ENCODE measurements around the gene RBBP8NL. TPM values are rescaled to one million over a fixed set of nuclear protein-coding genes. Genes with fewer than 3 reads are reported as not detected.

RBBP8NL gene
- polyA plus RNA-seq, 3 donors, result not detected

- Histone ChIP-seq H3K36me3 (replicated peaks in 1 of 2; ENCODE audit: control insufficient read depth in 1 of 2, insufficient read depth in 2 of 2, low read length in 2 of 2) (peaks cover 24 to 51% of the 10 kb centered on the region in 2 donors), H3K27ac (ENCODE audit: low read depth in 1 of 2, low read length in 2 of 2) (no peak overlapping the region), H3K4me1 (ENCODE audit: control insufficient read depth in 1 of 2, insufficient read depth in 2 of 2, low read length in 2 of 2) (peaks cover 19 to 25% of the 10 kb centered on the region in 2 donors), H3K9ac (ENCODE audit: insufficient read depth, low read length, poor library complexity, severe bottlenecking) (no peak overlapping the region), H4K20me1 (ENCODE audit: insufficient read depth, low read length) (peaks cover 29% of the 10 kb centered on the region), H3K79me2 (ENCODE audit: insufficient read depth, low read length) (peaks cover 46% of the 10 kb centered on the region), H3K27me3 (ENCODE audit: control insufficient read depth in 2 of 2, insufficient read depth in 2 of 2, low read length in 2 of 2) (no peaks in the 10 kb centered on the region), H3K4me2 (replicated peaks; ENCODE audit: extremely low read depth, low read length, poor library complexity, severe bottlenecking) (no peak overlapping the region), H3K9me3 (replicated peaks in 1 of 2; ENCODE audit: control insufficient read depth in 1 of 2, insufficient read depth in 1 of 2, low read length in 2 of 2) (no peaks in the 10 kb centered on the region), H3K4me3 (replicated peaks in 1 of 3; ENCODE audit: low read depth in 2 of 3, low read length in 3 of 3) (no peak overlapping the region), H2AFZ (ENCODE audit: insufficient read depth, low read depth, low read length, poor library complexity, severe bottlenecking) (no peak overlapping the region)
- WGBS (ENCODE audit: insufficient coverage), result 88% methylated on average over 7 of the region's 11 CpGs
- intact Hi-C loops (cut with micrococcal nuclease), result loop anchor here (5.0 to 10.0 kb wide), 4 partner anchors 87 to 416 kb away; partner anchors contain the start of genes ADRM1 (in 1 of the 2), OGFR (in 1 of the 2), PSMA7 (in 1 of the 2) and SS18L1 (in 1 of the 2)
- no peak for DNase-seq
- peaks cover 26% of the 10 kb centered on the region for H3K4me1 Mint-ChIP-seq
- H3K9me3 Mint-ChIP-seq, result peaks cover 0 to 1% (median 0%) of the 10 kb centered on the region in 7 donors
- no peak for TF ChIP-seq CTCF (IDR thresholded peaks at IDR 0.05)
- peak overlapping the region in 2 of 7 donors; percentile 62 to 79 for H3K27ac Mint-ChIP-seq
- peaks cover 39 to 59% of the 10 kb centered on the region in 2 donors for H3K36me3 Mint-ChIP-seq
- no peaks in the 10 kb centered on the region for H3K27me3 Mint-ChIP-seq (ENCODE audit: low read depth in 3 of 3)
- H3K4me3 Mint-ChIP-seq, result no peak overlapping the region
Observed at GRCh38 chr20:62388839-62389600, 38.3 kb downstream of the RBBP8NL start.

DNA sequence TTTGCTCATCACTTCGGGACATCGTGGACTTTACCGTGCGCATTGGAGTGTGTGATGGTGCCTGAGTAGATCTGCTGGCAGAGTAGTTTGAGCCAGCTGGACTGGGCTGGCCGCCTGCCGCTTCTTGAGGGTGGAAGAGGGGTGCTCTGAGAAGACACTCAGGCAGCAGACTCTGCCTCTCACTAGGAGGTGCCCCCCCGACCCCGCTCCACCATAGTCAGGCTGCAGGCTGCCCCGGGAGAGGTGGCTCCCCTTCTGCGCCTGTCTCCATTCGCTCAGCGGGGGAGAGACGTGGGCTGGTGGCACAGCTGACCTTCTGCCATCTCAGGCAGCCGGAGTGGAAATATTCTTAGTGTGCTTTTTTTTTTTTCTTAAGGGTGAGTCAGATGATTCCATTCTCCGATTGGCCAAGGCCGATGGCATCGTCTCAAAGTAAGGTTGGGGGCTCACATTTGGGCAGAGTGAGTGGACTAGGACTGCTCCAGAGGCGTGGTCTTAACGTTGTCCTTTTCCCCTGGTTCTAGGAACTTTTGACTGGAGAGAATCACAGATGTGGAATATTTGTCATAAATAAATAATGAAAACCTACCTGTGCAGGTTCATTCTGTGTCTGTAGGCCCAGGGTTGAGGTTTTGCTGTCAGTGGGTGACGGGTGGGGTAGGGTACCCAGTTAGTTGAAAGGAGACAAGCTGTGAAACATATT is 39.3 kb downstream of the RBBP8NL start:
- Histone ChIP-seq H3K4me3 (replicated peaks in 1 of 3; ENCODE audit: low read depth in 2 of 3, low read length in 3 of 3) (peak overlapping the region in 1 of 3 experiments; percentile 96), H3K9me3 (replicated peaks in 1 of 2; ENCODE audit: control insufficient read depth in 1 of 2, insufficient read depth in 1 of 2, low read length in 2 of 2) (no peaks in the 10 kb centered on the region), H3K36me3 (replicated peaks in 1 of 2; ENCODE audit: control insufficient read depth in 1 of 2, insufficient read depth in 2 of 2, low read length in 2 of 2) (peaks cover 24 to 44% of the 10 kb centered on the region in 2 donors), H2AFZ (ENCODE audit: insufficient read depth, low read depth, low read length, poor library complexity, severe bottlenecking) (no peak overlapping the region), H3K4me1 (ENCODE audit: control insufficient read depth in 1 of 2, insufficient read depth in 2 of 2, low read length in 2 of 2) (peaks cover 19 to 25% of the 10 kb centered on the region in 2 donors), H3K9ac (ENCODE audit: insufficient read depth, low read length, poor library complexity, severe bottlenecking) (peak overlapping the region; percentile 95), H4K20me1 (ENCODE audit: insufficient read depth, low read length) (peaks cover 26% of the 10 kb centered on the region), H3K27ac (ENCODE audit: low read depth in 1 of 2, low read length in 2 of 2) (peak overlapping the region in 1 of 2 donors; percentile 96), H3K79me2 (ENCODE audit: insufficient read depth, low read length) (peaks cover 46% of the 10 kb centered on the region), H3K27me3 (ENCODE audit: control insufficient read depth in 2 of 2, insufficient read depth in 2 of 2, low read length in 2 of 2) (no peaks in the 10 kb centered on the region), H3K4me2 (replicated peaks; ENCODE audit: extremely low read depth, low read length, poor library complexity, severe bottlenecking) (peak overlapping the region; percentile 99)
- no peak for DNase-seq
- H3K4me1 Mint-ChIP-seq, result peaks cover 26% of the 10 kb centered on the region
- no peaks in the 10 kb centered on the region for H3K27me3 Mint-ChIP-seq (ENCODE audit: low read depth in 3 of 3)
- intact Hi-C loops (cut with micrococcal nuclease), result loop anchor here (2.0 to 10.0 kb wide), 5 partner anchors 19 to 417 kb away; partner anchors contain the start of genes ADRM1 (in 1 of the 2), CABLES2 (in 1 of the 2), OGFR (in 1 of the 2) and PSMA7 (in 1 of the 2)
- 84% methylated on average over 15 of the region's 20 CpGs for WGBS (ENCODE audit: insufficient coverage)
- no peak for TF ChIP-seq CTCF (IDR thresholded peaks at IDR 0.05)
- peaks cover 0 to 1% (median 0%) of the 10 kb centered on the region in 7 donors for H3K9me3 Mint-ChIP-seq
- peaks cover 34 to 52% of the 10 kb centered on the region in 2 donors for H3K36me3 Mint-ChIP-seq
- H3K4me3 Mint-ChIP-seq, result peak overlapping the region; percentile 89 to 91
- peak overlapping the region in 5 of 7 donors; percentile 19 to 96 (median 83) for H3K27ac Mint-ChIP-seq
